Activated CD8-positive, alpha-beta memory T cell treated with anti-CD3 and anti-CD28 coated beads, Interleukin-2, amount 50 U/mL, for 1 hour (primary cell): Measurements from ENCODE around the gene CD83.
"Not testable (repeated sequence)": the region's sequence is repeated elsewhere in the genome, so short reads cannot be mapped to it uniquely, and the experiment has no call there.

ENCODE experiments used
- DNase-seq: peaks from one replicate; pipeline ENCODE4 v3.0.0-alpha.2; 2020; ENCODE audit errors: extremely low read depth

CD83 gene, protein sequence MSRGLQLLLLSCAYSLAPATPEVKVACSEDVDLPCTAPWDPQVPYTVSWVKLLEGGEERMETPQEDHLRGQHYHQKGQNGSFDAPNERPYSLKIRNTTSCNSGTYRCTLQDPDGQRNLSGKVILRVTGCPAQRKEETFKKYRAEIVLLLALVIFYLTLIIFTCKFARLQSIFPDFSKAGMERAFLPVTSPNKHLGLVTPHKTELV

DNA sequence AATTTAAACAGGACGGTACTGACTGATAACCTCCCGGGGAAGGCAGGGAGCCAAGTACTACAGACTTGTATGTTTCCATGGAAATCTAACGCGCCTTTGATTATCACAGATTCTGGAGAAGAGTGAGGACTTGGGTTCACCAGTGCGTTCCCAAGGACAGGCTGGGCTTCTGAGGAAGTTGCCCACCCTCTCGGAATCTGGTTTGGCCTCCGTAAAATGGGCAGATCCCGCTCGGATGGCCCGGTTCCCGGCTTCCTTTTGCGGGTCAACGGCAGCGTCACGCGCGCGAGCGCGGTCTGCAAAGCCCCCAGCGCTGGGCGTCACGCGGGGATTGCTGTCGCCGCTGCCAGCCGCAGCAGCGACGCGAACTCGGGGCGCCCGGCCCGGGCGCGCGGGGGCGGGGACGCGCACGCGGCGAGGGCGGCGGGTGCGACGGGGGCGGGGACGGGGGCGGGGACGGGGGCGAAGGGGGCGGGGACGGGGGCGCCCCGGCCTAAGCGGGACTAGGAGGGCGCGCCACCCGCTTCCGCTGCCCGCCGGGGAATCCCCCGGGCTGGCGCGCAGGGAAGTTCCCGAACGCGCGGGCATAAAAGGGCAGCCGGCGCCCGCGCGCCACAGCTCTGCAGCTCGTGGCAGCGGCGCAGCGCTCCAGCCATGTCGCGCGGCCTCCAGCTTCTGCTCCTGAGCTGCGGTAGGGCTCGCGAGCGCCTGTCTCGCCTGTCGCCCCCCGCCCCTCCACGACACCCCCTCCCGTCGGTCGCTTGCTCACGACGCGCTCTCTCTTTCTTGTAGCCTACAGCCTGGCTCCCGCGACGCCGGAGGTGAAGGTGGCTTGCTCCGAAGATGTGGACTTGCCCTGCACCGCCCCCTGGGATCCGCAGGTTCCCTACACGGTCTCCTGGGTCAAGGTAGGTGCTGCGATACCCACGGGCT, at the start of gene CD83:
CD83 (plus strand) TSS at position 615 of the 933 bp plus-strand sequence; CDS start at position 655, 40 bp downstream.
- DNase-seq = peak; percentile 60

DNA sequence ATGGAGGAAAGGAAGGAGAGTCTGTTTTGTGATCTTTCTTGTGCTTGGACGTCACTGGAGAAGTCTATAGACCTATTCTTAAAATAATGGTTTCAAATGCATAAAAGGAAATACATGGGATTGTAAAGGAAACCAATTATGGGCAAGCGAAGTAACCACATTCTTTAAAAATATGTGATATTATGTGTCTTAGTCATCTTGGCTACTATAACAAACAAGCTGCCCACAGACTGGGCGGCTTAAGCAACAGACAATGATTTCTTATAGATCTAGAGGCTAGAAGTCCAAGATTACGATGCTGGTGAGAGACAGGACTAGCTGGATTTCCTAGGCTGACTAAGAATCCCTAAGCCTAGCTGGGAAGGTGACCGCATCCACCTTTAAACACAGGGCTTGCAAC, 49.4 kb upstream of the CD83 start:
- DNase-seq = no peak

DNA sequence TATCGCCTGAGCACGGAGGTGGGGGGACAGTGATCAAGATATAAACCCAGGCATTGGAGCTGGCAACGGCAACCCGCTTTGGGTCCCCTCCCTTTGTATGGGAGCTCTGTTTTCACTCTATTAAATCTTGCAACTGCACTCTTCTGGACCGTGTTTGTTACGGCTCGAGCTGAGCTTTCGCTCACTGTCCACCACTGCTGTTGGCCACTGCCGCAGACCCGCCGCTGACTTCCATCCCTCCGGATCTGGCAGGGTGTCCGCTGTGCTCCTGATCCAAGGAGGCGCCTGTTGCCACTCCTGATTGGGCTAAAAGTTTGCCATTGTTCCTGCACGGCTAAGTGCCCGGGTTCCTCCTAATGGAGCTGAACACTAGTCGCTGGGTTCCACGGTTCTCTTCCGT, 48.9 kb upstream of the CD83 start:
- no peak for DNase-seq

DNA sequence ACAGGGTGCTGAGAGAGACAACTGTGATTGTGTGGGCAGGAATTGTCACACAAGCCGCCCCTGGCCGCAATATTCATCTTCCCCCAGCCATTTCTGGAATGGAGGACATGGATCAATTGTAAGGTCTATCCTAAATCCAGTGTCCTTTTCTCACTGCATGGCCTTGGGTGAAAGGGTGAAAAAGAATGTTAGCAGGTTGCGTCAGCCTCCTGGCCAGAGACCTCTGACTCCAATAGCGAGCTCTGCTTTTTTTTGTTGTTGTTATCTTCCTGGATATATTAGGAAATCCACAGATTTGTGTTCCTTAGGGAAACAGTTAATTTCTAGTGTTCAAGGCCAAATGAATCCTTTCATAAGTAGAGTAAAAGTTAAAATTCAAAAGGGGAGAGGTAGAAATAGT, 47.1 kb upstream of the CD83 start:
- no peak for DNase-seq

DNA sequence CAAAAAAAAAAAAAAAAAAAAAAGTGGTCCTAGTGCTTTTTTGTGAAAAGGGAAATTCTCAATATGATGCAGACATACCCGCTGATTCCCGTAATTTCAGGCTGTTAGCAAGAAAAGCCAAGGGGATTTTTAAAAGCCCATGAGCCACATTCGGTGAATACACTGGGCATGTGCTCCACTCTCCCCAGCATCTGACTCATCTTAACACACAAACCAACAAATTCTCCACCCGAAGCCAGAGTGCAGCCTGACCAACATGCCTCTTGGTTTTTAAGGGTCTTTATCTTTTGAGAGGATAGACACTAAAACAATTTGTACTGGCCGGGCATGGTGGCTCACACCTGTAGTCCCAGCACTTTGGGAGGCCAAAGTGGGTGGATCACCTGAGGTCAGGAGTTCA, 45.5 kb upstream of the CD83 start:
- no peak for DNase-seq

DNA sequence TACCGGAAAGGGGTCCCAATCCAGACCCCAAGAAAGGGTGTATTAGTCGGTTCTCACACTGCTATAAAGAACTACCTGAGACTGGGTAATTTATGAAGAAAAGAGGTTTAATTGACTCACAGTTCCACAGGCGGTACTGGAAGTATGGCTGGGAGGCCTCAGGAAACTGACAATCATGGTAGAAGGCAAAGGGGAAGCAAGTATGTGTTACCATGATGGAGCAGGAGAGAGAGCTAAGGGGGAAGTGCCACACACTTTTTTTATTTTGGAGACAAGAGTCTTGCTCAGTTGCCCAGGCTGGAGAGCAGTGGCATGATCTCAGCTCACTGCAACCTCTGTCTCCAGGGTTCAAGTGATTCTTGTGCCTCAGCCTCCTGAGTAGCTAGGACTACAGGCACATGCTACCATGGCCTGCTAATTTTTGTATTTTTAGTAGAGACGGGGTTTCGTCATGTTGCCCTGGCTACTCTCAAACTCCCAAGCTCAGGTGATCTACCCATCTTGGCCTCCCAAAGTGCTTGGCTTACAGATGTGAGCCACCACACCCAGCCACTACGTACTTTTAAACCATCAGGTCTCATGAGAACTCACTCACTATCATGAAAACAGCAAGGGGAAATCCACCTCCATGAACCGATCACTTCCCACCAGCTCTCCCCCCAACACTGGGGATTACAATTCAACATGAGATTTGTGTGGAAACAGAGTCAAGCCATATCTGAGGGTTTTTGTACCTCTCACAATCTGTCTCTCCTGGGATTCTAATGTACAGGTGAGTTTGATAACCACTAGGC, 43.8 kb upstream of the CD83 start:
- DNase-seq = not testable (repeated sequence)

DNA sequence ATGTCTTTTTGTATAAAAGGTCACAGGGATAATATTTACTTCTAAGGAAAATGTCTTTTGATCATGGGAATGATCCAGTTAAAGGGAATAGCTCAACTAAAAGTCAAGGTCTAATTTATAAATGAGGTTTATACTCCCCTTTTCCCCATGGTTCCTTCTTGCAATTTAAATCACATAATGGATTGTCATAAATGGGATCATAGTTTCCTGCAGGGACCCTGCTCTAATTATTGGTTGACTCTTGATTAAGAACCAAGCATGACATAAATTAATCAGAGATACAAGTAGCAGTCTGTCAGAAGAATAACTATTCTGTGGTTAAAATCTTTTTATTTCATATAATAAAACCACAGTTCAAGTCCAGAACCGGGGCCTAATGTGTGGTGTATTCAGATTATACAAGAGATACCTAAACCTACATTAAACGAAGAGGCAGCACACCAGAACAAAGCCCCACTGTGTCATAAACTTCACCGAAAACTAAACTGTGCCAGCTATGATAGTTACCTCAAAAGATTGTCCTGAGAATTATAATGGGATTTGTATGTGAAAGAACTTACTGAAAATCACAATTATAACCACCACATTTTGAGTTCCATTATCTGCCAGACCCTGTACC, 43.0 kb upstream of the CD83 start:
- no peak for DNase-seq

DNA sequence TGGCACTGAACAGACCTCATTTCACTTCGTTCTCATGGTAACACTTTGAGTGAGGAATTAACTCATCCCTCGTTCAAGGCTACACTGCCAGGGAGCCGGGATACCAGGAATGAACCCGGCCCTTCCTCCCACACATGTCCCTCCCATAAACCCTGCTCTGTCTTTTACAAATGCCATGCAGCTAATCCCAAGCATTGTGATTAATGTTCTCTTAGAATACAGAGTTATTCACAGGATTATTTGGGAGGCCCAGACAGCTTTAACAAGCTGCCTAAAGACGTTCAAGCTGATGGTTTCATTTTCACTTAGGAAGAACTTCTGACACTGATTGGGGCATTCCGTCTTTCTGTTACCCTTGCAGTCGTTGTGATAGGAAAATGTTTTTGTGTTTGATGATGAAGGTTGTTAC, 42.5 kb upstream of the CD83 start:
- no peak for DNase-seq

DNA sequence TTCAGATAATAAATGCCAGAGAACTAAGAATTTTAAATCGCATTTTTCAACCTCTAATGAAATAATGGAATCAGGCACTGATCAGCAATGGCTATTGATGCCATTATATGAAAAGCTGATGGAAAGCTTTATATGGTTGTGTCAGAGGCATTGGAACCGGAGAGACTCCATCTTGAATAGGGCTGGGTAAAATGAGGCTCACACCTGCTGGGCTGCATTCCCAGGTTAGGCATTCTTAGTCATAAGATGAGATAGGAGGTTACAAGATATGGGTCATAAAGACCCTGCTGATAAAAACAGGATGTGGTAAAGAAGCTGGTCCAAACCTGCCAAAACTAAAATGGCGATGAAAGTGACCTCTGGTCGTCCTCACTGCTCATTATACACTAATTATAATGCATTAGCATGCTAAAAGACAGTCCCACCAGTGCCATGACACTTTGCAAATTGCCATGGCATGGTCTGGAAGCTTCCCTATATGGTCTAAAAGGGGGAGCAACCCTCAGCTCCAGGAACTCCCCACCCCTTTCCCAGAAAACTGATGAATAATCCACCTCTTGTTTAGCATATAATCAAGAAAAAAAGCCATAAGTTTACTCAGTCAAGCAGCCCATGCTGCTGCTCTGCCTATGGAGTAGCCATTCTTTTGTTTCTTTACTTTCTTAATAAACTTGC, 40.2 kb upstream of the CD83 start:
- DNase-seq = no peak

DNA sequence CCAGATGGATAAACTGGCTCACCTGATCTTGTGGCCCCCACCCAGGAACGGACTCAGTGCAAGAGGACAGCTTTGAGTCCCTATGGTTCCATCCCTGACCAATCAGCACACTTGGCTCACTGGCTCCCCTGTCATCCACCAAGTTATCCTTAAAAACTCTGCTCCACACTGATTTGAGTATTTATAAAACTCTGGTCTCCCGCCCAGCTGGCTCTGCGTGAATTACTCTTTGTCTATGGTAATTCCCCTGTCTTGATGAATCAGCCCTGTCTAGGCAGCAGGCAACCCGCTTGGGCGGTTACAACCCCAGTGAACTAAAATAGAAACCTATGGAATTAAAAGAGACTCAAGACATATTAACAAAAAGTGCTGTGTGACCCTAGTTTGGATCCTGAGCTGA, 38.1 kb upstream of the CD83 start:
- no peak for DNase-seq

DNA sequence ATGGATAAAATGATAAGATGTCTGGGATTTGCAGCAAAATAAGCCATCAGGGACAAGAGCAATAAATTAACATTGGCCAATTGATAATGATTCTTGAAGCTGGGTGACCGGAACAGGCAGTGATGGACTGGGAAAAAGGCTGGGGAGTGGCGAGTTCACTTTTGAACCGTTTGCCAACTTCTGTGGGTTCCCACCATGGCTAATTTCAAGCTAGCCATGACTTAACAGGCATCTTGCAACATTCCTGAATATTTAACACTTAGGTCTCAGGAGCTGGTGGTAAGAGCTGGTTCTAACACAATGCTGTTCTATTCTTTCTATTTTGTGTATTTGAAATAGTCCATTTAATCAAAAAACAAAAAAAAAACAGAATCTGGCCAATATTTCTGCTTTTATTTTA, 37.6 kb upstream of the CD83 start:
- DNase-seq = no peak

DNA sequence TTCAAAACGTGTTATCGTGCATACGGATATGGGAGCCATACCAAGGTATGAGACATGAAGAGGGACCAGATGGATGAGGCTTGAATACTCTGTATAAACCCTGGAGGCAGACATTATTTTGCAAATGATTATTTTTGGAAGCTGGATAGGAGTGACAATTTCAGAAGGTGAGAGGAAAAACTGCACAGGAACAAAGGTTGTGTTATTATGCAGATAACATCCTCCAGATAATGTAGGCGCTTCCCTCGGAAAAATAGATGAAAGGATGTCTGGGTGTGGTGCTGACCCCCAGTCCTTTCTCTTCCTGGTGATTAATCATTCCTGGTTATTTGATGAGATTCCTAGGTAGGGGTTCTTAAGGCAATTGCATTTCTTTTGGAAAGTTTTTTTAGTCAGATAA, 36.4 kb upstream of the CD83 start:
- no peak for DNase-seq

DNA sequence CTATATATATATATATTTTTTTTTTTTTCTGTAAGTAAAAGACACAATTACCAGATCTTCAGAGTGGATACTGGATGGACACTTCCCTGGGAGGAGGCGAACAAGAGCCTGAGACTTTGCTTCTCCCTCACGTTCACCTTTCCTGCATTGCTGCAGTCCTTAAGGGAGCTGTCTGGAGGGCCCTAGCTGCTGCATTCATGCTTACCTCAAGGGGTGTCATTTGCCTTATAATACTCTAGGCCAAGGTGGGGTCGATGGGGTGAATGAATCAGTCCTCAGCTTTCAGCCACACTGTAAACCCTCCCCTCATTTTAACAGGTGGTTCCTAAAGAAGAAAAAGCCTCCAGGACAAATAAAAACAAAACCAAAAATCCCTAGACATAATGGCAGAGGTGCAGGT, 34.8 kb upstream of the CD83 start:
- no peak for DNase-seq

DNA sequence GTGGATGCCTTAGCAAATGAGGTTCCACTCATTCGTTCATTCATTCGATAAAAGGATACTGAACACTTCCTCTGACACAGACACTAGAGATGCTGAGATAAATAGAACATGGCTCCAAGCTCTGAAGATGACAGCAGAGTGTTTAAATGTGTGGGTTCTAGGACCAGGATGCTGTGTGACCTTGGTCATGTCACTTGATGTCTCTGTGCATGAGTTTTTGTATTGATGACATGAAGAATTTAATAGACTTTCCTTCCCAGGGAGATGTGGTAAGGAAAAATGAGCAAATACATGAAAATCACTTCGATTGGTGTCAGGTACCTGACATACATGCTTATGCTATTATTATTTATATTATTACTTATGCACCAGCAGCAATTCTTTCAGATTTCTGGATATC, 34.3 kb upstream of the CD83 start:
- no peak for DNase-seq

DNA sequence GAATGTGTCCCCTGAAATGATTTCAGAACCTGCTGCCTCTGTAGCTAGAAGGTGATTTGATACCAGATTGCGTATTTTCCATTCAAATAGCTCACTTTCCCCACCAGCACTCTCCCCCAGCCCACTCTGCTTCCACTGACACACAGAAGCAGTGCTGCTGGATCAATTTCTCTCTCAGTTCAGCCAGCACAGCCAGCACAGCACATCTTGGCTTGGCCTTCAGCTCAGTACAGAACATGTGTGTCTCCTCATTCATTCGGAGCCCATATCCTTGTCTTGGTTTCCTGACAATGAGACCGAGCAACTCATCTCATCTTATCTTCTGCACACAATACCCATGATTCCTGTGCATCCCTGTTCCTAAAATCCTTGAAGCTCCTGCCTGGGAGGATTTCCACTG, 33.8 kb upstream of the CD83 start:
- DNase-seq = no peak

DNA sequence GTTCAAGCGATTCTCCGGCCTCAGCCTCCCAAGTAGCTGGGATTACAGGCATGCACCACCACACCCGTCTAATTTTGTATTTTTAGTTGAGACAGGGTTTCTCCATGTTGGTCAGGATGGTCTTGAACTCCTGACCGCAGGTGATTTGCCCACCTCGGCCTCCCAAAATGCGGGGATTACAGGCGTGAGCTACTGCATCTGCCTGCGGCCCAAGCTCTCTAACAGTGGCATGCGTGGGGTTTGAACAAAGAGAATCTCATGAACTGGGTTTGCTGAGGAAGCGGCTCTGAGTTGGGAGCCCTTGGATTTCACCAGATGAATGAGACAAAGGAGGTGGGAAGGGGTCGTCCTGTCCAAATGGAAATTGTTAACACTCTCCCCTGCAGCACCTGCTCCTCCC, 33.2 kb upstream of the CD83 start:
- DNase-seq = no peak

DNA sequence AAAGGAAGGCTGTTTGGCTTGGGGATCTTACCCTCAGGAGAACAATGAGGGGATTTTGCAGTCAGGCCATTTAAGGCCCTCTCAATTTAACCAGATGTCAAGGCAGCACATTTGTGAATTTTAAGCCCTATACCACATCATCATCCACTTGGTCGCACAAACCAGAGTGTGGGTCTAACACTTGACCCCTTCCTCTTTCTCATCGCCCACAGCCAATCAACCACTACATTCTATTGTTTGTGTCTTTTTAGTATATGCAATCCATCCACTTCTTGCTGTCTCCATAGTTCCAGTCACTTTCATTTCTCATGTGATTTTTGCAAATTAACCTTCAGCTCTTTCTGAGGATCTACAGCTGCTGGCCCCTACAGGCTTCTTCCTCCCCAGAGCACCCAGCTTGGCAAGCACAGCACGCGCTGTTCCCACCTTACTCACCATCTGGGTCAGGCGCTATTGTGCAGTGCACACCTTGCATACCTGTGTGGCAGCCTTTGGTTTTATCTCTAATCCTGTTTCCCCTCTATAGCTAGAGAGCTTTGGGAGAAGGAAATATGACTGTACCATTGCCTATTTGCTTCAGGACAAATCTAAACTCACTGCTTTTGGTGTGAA, 32.3 kb upstream of the CD83 start:
- no peak for DNase-seq

DNA sequence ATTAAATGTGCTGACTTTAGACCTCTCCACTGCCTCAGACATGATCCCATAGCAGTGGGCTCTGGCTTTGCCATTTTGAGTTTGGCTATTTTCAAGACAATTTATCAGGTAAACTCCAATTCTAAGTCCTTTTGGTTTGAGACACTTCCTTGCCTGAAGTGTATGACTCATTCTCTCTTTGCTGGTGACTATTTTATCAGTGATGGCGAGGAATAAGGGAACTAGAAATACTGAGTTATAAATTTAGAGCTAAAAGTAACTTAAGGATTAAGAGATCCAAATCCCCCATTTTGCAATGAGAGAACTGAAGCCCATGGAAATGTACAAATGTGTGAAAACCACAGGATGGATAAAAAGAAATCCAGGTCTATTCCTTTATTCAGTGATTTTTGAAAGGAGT, 30.9 kb upstream of the CD83 start:
- no peak for DNase-seq

DNA sequence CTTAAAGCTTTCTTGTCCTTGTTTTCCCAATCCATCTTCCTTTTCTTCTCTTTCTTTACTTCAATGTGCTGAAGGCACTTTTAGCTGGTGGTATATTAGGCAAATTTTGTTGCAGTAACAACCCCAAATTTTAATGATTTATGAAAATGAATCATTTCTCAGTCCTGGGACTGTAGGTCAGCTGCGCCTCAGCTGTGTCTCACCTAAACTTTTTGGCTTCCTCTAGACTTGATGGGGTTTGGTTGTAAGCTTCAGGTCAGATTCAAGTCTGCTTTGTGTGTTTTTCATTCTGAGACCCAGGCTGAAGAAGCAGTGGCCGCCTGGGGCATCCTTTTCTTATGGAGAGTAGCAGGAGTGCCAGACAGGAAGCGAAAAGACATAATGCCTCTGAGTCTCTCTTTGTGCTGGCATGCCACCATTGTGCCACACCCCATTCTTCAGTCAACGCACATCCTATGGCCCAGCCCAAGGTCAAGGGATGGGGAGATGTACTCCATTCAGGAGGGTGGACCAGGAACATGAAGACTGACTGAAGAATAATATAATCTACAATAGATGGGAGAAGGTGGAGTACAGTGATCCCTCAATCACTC, 28.9 kb upstream of the CD83 start:
- DNase-seq = no peak

DNA sequence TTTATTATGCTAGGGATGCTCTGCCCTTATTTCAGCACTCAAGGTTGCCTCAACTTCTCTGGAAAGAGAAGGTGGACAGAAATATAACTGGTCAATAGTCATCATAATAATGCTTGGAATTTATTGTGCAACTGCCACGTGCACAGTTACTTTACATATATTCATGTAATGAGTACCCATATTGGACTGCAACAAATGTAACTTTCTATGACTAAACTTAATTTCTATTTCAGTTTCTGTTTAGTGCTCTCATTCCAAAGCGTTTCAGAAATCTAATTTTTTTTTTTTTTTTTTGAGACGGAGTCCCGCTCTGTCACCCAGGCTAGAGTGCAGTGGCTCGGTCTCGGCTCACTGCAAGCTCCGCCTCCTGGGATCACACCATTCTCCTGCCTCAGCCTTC, 28.3 kb upstream of the CD83 start:
- DNase-seq = no peak
